Mucosa of stomach (tissue), 1 donor: ENCODE results near the gene RBP3.

Experiments
- H3K27me3 ChIP-seq: one replicate; pipeline ENCODE4 v1.7.0; 2013; ENCODE audit warnings: mild to moderate bottlenecking, low read length; ENCODE audit not compliant: control insufficient read depth, insufficient read depth
- H3K36me3 ChIP-seq: one replicate; pipeline ENCODE4 v1.7.0; 2013; ENCODE audit warnings: low read length; ENCODE audit not compliant: control insufficient read depth, insufficient read depth
- H3K4me1 ChIP-seq: one replicate; pipeline ENCODE4 v1.7.0; 2013; ENCODE audit warnings: mild to moderate bottlenecking, low read length; ENCODE audit not compliant: control insufficient read depth, insufficient read depth
- H3K4me3 ChIP-seq: one replicate; pipeline ENCODE4 v1.7.0; 2013; ENCODE audit warnings: low read length
- H3K9ac ChIP-seq: one replicate; pipeline ENCODE4 v1.7.0; 2013; ENCODE audit warnings: mild to moderate bottlenecking, low read length, moderate library complexity
- H3K9me3 ChIP-seq: one replicate; pipeline ENCODE4 v1.7.0; 2013; ENCODE audit warnings: mild to moderate bottlenecking, low read length, moderate library complexity; ENCODE audit not compliant: control insufficient read depth
- donor health status: Pancreatic carcinoma.

Gene RBP3

GRCh38 chr10:47402641-47403301, 54.6 kb downstream of the RBP3 start:
- no peaks in the 10 kb centered on the region for H3K36me3 ChIP-seq
- no peak overlapping the region for H3K4me3 ChIP-seq
- H3K4me1 ChIP-seq, result peaks cover 40% of the 10 kb centered on the region
- H3K27me3 ChIP-seq, result no peaks in the 10 kb centered on the region
- H3K9me3 ChIP-seq, result no peaks in the 10 kb centered on the region
- no peak overlapping the region for H3K9ac ChIP-seq

GRCh38 chr10:47403446-47404318, 55.5 kb downstream of the RBP3 start:
- Histone ChIP-seq H3K27me3 (no peaks in the 10 kb centered on the region), H3K36me3 (no peaks in the 10 kb centered on the region), H3K4me3 (no peak overlapping the region), H3K4me1 (peaks cover 41% of the 10 kb centered on the region), H3K9me3 (no peaks in the 10 kb centered on the region), H3K9ac (no peak overlapping the region)

GRCh38 chr10:47404446-47404845, 56.3 kb downstream of the RBP3 start:
- H3K4me1 ChIP-seq, result peaks cover 41% of the 10 kb centered on the region
- H3K9ac ChIP-seq, result no peak overlapping the region
- H3K27me3 ChIP-seq, result no peaks in the 10 kb centered on the region
- H3K9me3 ChIP-seq, result no peaks in the 10 kb centered on the region
- H3K4me3 ChIP-seq, result no peak overlapping the region
- H3K36me3 ChIP-seq, result no peaks in the 10 kb centered on the region

GRCh38 chr10:47404937-47405336, 56.8 kb downstream of the RBP3 start:
- peaks cover 41% of the 10 kb centered on the region for H3K4me1 ChIP-seq
- H3K9ac ChIP-seq, result no peak overlapping the region
- no peaks in the 10 kb centered on the region for H3K9me3 ChIP-seq
- H3K36me3 ChIP-seq, result no peaks in the 10 kb centered on the region
- H3K4me3 ChIP-seq, result no peak overlapping the region
- H3K27me3 ChIP-seq, result no peaks in the 10 kb centered on the region

- Histone ChIP-seq H3K27me3 (no peaks in the 10 kb centered on the region), H3K4me3 (no peak overlapping the region), H3K9ac (no peak overlapping the region), H3K4me1 (peaks cover 41% of the 10 kb centered on the region), H3K9me3 (no peaks in the 10 kb centered on the region), H3K36me3 (no peaks in the 10 kb centered on the region)
Measured at GRCh38 chr10:47405857-47406547, 57.8 kb downstream of the RBP3 start.

GRCh38 chr10:47406548-47406869, 58.3 kb downstream of the RBP3 start:
- Histone ChIP-seq H3K9ac (no peak overlapping the region), H3K27me3 (no peaks in the 10 kb centered on the region), H3K4me1 (peaks cover 41% of the 10 kb centered on the region), H3K36me3 (no peaks in the 10 kb centered on the region), H3K4me3 (no peak overlapping the region), H3K9me3 (no peaks in the 10 kb centered on the region)

- Histone ChIP-seq H3K27me3 (no peaks in the 10 kb centered on the region), H3K4me1 (peaks cover 41% of the 10 kb centered on the region), H3K4me3 (no peak overlapping the region), H3K9me3 (no peaks in the 10 kb centered on the region), H3K9ac (no peak overlapping the region), H3K36me3 (no peaks in the 10 kb centered on the region)
Measured at GRCh38 chr10:47406870-47407691, 58.9 kb downstream of the RBP3 start.
